HG03159 (cell line): Measurements from ENCODE around the gene ARHGAP9.
"Not testable (repeated sequence)": the region's sequence is repeated elsewhere in the genome, so short reads cannot be mapped to it uniquely, and the experiment has no call there.

Source experiments
- ATAC-seq: cut with Tn5 transposase; IDR thresholded peaks from one replicate; pipeline ENCODE4 v1.9.1; 2021; ENCODE audit warnings: mild to moderate bottlenecking, moderate library complexity; ENCODE audit not compliant: unreplicated experiment

Gene ARHGAP9

DNA sequence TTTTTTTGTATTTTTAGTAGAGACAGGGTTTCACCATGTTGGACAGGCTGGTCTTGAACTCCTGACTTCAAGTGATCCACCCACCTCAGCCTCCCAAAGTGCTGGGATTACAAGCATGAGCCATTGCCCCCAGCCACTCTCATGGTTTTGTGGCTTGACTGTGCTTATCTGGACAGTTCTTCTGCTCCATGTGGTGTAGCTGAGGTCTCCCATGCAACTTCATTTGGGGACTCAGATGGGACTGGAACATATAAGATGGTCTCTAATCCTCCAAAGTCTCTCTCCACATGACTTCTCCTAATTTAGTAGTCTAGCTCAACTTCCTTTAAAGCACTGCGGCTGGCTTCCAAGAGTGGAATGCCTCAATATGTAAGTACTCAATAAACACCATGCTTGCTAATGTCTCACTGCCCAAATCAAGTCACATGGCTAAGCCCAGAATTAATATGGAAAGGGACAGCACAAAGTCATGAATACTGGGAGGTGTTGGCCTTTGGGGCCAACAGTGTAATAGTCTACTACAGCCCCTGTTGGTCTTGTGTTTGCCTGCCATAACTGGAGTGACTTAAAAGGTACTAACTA lies 37.7 kb downstream of the ARHGAP9 start:
- ATAC-seq = no peak

DNA sequence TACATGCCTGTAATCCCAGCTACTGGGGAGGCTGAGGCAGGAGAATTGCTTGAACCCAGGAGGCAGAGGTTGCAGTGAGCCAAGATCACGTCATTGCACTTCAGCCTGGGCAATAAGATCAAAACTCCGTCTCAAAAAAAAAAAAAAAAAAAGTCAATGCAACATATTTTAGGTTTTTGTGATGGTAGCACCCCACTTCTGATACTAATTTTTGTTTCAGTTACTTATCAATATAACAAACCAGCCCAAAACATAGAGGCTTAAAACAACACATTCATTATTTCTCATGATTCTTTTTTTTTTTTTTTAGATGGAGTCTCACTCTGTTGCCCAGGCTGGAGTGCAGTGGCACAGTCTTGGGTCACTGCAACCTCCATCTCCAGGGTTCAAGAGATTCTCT lies 38.3 kb downstream of the ARHGAP9 start:
- not testable (repeated sequence) for ATAC-seq

DNA sequence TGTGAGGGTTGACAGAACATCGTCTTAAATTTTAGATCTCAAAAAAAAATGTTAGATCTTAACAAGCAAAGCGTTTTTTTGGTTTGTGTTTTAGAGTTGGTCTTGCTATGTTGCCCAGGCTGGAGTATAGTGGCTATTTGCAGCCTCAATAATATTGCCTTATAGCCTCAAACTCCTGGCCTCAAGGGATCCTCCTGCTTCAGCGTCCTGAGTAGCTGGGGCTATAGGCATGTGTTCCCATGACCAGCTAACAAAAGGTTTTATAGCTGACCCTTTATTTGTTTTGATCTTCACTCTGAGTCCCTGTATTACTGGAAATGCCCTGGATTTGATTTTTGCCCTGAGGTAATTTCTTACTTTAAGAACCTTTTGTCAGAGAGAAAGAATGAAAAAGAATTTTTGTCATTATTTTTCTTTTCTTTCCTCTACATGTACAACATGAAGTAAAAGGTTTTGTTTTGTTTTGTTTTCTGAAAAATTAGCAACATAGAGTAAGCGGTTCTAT lies 39.9 kb downstream of the ARHGAP9 start:
- ATAC-seq = no peak

DNA sequence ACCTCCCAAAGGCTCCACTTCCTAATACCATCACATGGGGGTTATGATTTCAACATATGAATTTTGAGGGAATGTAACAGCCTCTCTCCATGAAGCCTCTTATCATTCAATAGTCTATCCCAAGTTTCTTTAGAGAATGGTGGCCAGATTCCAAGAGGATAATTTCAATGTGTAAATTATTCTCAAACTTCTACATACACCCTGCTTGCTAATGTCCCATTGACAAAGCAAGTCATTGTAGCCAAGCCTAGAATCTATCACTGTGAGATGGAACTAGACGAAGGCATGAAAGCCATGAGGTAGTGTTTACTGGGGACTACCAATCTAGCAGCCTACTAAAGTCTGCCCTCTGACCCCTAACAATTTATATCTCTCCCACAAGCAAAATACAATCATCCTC lies 41.3 kb downstream of the ARHGAP9 start:
- no peak for ATAC-seq

DNA sequence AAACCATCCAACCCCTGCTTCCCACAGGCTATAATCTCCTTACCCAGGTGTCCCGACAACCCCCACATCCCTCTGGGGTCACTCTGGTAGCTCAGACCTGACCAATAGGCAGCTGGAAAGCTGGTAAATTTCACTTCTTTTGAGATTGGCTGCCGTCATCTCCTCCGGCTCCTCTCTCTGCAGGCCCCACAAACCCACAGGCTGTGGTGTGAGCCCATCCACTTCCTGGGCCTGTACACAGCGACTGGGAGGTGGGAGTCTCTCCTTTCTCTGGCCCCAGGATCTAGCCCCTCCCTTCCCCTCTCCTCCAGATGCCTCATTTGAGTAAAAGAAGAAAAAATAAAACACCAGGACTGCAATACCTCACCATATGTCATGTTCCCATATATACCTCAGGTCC lies 44.4 kb downstream of the ARHGAP9 start:
- no peak for ATAC-seq

DNA sequence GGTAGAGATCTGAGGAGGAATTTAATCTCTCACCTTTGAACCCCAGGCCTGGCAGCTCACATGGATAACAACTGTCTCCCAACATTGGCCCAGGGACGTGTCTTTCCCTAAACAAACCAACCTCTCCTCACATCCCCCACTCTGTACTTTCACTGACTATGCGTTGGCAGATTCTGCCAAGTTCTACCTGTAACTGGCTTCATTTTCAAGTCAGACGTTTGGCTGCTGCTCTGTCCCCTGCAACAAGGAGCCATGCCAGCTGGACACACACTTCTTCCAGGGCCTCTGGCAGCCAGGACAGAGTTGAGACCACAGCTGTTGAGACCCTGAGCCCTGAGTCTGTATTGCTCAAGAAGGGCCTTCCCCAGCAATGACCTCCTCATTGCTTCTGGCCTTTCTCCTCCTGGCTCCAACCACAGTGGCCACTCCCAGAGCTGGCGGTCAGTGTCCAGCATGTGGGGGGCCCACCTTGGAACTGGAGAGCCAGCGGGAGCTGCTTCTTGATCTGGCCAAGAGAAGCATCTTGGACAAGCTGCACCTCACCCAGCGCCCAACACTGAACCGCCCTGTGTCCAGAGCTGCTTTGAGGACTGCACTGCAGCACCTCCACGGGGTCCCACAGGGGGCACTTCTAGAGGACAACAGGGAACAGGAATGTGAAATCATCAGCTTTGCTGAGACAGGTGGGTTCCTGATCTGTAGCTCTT lies 45.0 kb downstream of the ARHGAP9 start, which contains the start of gene INHBC:
INHBC (plus strand) TSS at position 268 of the 707 bp plus-strand sequence; CDS start at position 371, 103 bp downstream.
- ATAC-seq = no peak

DNA sequence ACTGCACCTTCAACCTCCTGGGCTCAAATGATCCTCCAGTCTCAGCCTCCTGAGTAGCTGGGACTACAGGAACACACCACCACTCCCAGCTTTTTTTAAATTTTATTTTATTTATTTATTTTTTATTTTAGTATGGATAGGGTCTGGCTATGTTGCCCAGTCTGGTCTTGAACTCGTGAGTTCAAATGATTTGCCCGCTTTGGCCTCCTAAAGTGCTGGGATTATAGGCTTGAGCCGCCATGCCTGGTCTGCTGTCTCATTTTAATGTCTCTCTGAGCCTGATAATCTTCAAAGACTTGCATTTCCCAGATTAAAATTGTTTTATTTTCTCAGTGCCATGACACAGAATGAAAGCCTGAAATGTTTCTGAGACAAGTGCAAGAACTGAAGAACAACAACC lies 46.3 kb downstream of the ARHGAP9 start:
- no peak for ATAC-seq

DNA sequence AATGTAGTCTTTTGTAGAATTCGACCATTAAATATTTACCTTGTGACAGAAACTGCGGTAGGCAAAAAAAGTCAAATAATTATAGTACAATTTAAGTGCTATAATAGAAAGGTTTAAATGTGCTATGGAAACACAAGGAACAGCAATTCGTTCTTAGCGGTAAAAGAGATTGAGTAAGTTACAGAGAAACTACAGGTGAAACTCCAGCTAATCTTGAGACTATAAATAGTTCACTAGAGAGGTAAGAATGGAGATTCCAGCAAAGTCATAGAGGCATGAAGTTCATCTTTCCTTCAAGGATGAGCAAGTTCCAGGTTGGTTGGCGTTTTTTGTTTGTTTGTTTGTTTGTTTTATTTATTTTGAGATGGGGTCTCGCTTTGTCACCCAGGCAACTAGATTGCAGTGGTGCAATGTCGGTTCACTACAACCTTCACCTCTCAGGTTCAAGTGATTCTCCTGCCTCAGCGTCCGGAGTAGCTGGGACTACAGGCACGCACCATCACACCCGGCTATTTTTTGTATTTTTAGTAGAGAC lies 47.9 kb downstream of the ARHGAP9 start:
- no peak for ATAC-seq

DNA sequence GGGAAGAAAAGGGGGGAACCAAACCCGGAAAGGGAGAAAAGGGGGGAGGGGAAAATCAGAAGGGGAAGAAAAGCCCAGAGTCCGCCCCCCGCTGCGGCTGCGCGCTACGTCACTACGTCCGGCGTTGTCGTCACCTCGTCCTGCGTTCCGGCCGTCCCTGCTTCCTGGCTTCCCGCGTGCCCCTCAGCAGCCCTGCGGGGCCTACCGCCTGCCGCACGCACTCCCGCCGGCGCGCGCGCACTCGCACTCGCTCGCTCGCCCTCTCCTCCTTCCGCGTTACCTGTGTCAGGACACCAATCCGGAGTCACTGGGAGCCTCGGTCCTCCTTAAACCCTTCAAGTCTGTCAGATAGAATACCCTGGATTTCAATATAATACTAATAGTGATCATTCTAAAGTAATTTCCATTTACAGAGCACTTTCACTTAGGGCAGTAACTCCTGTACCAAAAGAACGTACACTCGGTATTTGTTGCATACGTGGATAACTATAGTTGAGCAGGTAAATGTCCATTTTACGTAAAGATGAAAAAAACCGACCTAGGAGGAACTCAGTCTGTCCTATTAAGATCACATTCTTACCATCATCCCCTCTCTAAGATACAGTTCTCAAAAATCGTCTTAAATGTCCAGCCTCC lies 48.6 kb downstream of the ARHGAP9 start, which contains the start of gene R3HDM2:
R3HDM2 (minus strand) TSS at position 113 of the 636 bp plus-strand sequence. CDS start 120,615 bp downstream, outside the sequence.
- peak; percentile 95 for ATAC-seq

DNA sequence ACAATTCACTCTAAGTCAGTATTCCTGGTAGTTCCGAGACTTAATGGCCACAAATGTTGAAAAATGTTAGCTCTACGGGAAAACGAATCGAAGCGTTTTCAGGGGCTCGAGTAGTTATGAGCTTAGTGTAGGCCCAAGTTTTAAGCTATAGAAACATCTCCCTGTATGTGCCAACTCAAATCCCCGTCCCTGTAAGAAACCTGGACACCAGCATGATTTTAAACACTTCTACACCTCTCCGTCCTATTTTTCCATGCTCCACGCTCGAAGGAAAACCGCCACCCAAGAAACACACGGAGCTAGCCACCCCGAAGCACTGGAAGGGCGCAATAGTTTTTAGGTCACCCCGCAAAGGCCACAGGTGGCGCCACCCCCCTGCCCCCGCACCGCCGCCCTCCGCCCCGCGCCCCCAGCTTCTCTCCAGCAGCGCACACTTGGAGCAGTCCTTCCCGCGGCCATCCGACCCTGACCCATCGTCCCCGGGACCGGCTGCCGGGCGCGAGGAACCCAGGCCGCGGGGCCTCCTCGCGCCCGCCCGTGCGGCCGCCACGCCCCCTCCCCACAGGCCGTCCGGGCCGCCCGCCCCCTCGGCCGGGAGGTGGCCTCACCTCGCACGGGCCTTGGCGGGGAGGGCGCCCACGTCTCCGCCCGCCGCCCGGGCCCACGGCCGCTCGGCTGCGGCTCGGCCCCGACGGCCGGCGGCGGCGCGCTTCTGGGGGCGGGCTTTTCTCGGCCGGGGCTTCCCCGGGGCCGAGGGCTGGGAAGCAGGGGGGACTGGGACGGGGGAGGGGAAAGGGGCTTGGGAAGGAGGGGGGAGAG lies 49.3 kb downstream of the ARHGAP9 start:
- ATAC-seq = peak; percentile 43

DNA sequence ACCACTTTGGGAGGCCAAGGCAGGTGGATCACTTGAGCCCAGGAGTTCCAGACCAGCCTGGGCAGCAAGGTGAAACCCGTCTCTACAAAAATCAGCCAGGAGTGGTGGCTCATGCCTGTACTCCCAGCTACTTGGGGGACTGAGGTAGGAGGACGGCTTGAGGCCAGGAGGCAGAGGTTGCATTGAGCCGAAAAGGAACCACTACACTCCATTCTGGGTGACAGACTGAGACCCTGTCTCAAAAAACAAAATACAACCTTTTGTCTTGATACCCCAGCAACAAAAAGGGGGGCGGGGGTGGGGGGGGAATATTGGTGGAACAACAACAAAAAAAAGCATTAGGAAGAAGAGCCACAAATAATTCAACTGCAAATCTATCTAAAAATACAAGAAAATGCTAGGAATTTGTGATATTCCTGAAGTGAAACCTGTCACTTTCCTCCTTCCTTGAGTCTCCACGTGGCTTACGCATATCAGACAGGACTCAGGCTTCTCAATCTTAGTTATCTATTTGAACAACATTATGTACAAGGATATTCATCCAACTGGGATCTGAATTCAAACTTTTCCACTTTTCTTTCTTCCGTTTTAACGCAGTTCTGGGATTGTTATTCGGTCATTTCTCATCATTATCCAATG lies 50.1 kb downstream of the ARHGAP9 start:
- ATAC-seq = no peak

DNA sequence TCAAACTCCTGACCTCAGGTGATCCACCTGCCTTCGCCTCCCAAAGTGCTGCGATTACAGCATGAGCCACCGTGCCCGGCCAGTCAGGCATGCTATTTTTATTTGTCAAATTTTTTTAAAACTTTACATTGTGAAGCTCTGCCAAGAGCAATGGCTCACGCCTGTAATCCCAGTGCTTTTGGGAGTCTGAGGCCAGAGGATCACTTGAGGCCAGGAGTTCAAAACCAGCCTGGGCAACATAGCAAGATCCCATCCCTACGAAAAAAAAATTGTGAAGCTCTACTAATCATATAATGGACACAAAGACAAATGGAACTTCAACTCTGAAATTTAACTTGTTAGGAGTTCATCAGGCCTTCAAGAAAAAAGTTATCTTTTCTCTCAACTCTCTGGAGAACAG lies 50.7 kb downstream of the ARHGAP9 start:
- ATAC-seq = no peak

DNA sequence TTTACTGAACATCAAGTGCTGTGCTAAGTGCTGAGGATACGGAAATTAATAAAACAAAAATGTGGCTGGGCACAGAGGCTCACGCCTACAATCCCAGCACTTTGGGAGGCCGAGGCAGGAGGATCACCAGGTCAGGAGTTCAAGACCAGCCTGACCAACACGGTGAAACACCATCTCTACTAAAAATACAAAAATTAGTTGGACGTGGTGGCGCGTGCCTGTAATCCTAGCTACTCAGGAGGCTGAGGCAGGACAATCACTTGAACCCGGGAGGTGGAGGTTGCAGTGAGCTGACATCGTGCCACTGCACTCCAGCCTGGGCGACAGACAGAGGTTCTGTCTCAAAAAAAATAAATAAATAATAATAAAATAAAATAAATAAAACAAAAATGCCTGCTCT lies 52.7 kb downstream of the ARHGAP9 start:
- ATAC-seq = not testable (repeated sequence)
